WTC11 (cell line): ENCODE data around the gene ABCD2. TPM values are rescaled to one million over a fixed set of nuclear protein-coding genes. Genes with fewer than 3 reads are reported as not detected.

Experiments
- ATAC-seq: fragments of 200-7000 bp; cut with Tn5 transposase; 2 replicates; pipeline ENCODE4 v1.10.0; 2021; ENCODE audit warnings: mild to moderate bottlenecking, moderate library complexity
- CTCF ChIA-PET: fragments of 300-600 bp; sonication (Branson Sonifier 250); formaldehyde crosslinking; loops from one replicate; lab custom pipeline; 2021; ENCODE audit warnings: antibody characterized with exemption; lab: Charles Lee
- POLR2A ChIA-PET: fragments of 350-600 bp; sonication (Branson Sonifier 250); formaldehyde crosslinking; loops from one replicate; lab custom pipeline; 2021; ENCODE audit warnings: antibody characterized with exemption; lab: Charles Lee
- DNase-seq: peaks from one replicate; pipeline ENCODE4 v3.0.0; 2021; ENCODE audit warnings: low spot score
- H3K27ac Mint-ChIP-seq: 2 replicates; pipeline ENCODE4 v1.8.0; 2021; ENCODE audit warnings: mixed read lengths
- H3K27me3 Mint-ChIP-seq: 2 replicates; pipeline ENCODE4 v1.8.0; 2021; ENCODE audit warnings: low read depth, mild to moderate bottlenecking, moderate library complexity, mixed read lengths
- H3K36me3 Mint-ChIP-seq: 2 replicates; pipeline ENCODE4 v1.8.0; 2021; ENCODE audit warnings: mixed read lengths
- H3K4me1 Mint-ChIP-seq: 2 replicates; pipeline ENCODE4 v1.8.0; 2022; ENCODE audit warnings: mixed read lengths
- H3K4me3 Mint-ChIP-seq: 2 replicates; pipeline ENCODE4 v1.8.0; 2021; ENCODE audit warnings: mild to moderate bottlenecking, moderate library complexity, mixed read lengths
- H3K9me3 Mint-ChIP-seq: 2 replicates; pipeline ENCODE4 v1.8.0; 2021; ENCODE audit warnings: mixed read lengths
- ARID4B ChIP-seq: sonication (generic); formaldehyde crosslinking; IDR thresholded peaks from 2 replicates; pipeline ENCODE4 v1.8.0; 2023; ENCODE audit warnings: missing genetic modification reagents, mild to moderate bottlenecking, borderline replicate concordance
- CBFB ChIP-seq: sonication (generic); formaldehyde crosslinking; IDR thresholded peaks from 2 replicates; pipeline ENCODE4 v1.8.1; 2022; ENCODE audit warnings: mild to moderate bottlenecking, low read depth, missing genetic modification reagents
- CREM ChIP-seq: sonication (generic); formaldehyde crosslinking; IDR thresholded peaks from 2 replicates; pipeline ENCODE4 v1.8.1; 2022; ENCODE audit warnings: mild to moderate bottlenecking, missing genetic modification reagents, moderate library complexity
- ELF4 ChIP-seq: sonication (generic); formaldehyde crosslinking; IDR thresholded peaks from 2 replicates; pipeline ENCODE4 v1.8.1; 2022; ENCODE audit warnings: low read depth, mild to moderate bottlenecking, moderate library complexity, missing genetic modification reagents
- FOXJ3 ChIP-seq: sonication (generic); formaldehyde crosslinking; IDR thresholded peaks from 2 replicates; pipeline ENCODE4 v1.9.0; 2021; ENCODE audit warnings: missing genetic modification reagents, mild to moderate bottlenecking, borderline replicate concordance
- GABPB1 ChIP-seq: sonication (generic); formaldehyde crosslinking; IDR thresholded peaks from 2 replicates; pipeline ENCODE4 v1.8.1; 2023; ENCODE audit warnings: mild to moderate bottlenecking, missing genetic modification reagents
- NR2C2 ChIP-seq: sonication (generic); formaldehyde crosslinking; IDR thresholded peaks from 2 replicates; pipeline ENCODE4 v1.8.0; 2022; ENCODE audit warnings: mild to moderate bottlenecking, missing genetic modification reagents
- PRDM15 ChIP-seq: sonication (generic); formaldehyde crosslinking; IDR thresholded peaks from 2 replicates; pipeline ENCODE4 v1.8.0; 2022; ENCODE audit warnings: missing genetic modification reagents
- SMAD3 ChIP-seq: sonication (generic); formaldehyde crosslinking; IDR thresholded peaks from 2 replicates; pipeline ENCODE4 v1.8.0; 2022; ENCODE audit warnings: missing genetic modification reagents, mild to moderate bottlenecking, borderline replicate concordance
- TP53 ChIP-seq: sonication (generic); formaldehyde crosslinking; IDR thresholded peaks from 2 replicates; pipeline ENCODE4 v1.8.1; 2023; ENCODE audit warnings: mild to moderate bottlenecking, missing genetic modification reagents
- ZNF219 ChIP-seq: sonication (generic); formaldehyde crosslinking; IDR thresholded peaks from 2 replicates; pipeline ENCODE4 v1.8.0; 2023; ENCODE audit warnings: missing genetic modification reagents, mild to moderate bottlenecking, borderline replicate concordance
- ZNF416 ChIP-seq: fragments of 250-450 bp; sonication (Bioruptor Pico); IDR thresholded peaks from 2 replicates; pipeline ENCODE4 v1.9.0; 2021; ENCODE audit warnings: mild to moderate bottlenecking, inconsistent platforms
- ZNF423 ChIP-seq: fragments of 250-450 bp; sonication (Bioruptor Pico); IDR thresholded peaks from 2 replicates; pipeline ENCODE4 v2.1.2; 2022; ENCODE audit warnings: mild to moderate bottlenecking, moderate library complexity
- ZNF671 ChIP-seq: fragments of 250-450 bp; sonication (Bioruptor Pico); IDR thresholded peaks from 2 replicates; pipeline ENCODE4 v1.8.0; 2021; ENCODE audit warnings: mild to moderate bottlenecking
- total RNA-seq: library from RNA; stranded (reverse); gene quantifications from 3 replicates; pipeline ENCODE4 v1.2.3, GENCODE V29; 2021
- TF ChIP-seq, protein P1 (sequence below): sonication (generic); formaldehyde crosslinking; IDR thresholded peaks from 2 replicates; pipeline ENCODE4 v1.8.0; 2022; ENCODE audit warnings: mild to moderate bottlenecking, missing genetic modification reagents
- TF ChIP-seq, protein P2 (sequence below): sonication (generic); formaldehyde crosslinking; IDR thresholded peaks from 2 replicates; pipeline ENCODE4 v1.8.0; 2023; ENCODE audit warnings: mild to moderate bottlenecking, missing genetic modification reagents
- TF ChIP-seq, protein P3 (sequence below): fragments of 250-450 bp; sonication (Bioruptor Pico); IDR thresholded peaks from 2 replicates; pipeline ENCODE4 v1.9.0; 2021; ENCODE audit warnings: mild to moderate bottlenecking

ABCD2 gene
- total RNA-seq, 1 experiment from 2014 or later: not detected

- TF ChIP-seq PRDM15 (CRISPR knock-in tag) (no peak), ELF4 (CRISPR knock-in tag) (no peak)
- TF ChIP-seq, protein P1, sequence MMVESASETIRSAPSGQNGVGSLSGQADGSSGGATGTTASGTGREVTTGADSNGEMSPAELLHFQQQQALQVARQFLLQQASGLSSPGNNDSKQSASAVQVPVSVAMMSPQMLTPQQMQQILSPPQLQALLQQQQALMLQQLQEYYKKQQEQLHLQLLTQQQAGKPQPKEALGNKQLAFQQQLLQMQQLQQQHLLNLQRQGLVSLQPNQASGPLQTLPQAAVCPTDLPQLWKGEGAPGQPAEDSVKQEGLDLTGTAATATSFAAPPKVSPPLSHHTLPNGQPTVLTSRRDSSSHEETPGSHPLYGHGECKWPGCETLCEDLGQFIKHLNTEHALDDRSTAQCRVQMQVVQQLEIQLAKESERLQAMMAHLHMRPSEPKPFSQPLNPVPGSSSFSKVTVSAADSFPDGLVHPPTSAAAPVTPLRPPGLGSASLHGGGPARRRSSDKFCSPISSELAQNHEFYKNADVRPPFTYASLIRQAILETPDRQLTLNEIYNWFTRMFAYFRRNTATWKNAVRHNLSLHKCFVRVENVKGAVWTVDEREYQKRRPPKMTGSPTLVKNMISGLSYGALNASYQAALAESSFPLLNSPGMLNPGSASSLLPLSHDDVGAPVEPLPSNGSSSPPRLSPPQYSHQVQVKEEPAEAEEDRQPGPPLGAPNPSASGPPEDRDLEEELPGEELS (CRISPR knock-in tag): no peak
- TF ChIP-seq, all 79 proteins: peak for 0
Observed at GRCh38 chr12:39638840-39639239, 19.2 kb upstream of the ABCD2 start (continued).

- no peak overlapping the region for H3K27ac Mint-ChIP-seq
- H3K4me3 Mint-ChIP-seq: no peak overlapping the region
- no peak for ATAC-seq
- no peaks in the 10 kb centered on the region for H3K9me3 Mint-ChIP-seq
- H3K27me3 Mint-ChIP-seq: no peaks in the 10 kb centered on the region
- no peaks in the 10 kb centered on the region for H3K36me3 Mint-ChIP-seq
- POLR2A ChIA-PET: no interaction called here
- TF ChIP-seq, protein P2, sequence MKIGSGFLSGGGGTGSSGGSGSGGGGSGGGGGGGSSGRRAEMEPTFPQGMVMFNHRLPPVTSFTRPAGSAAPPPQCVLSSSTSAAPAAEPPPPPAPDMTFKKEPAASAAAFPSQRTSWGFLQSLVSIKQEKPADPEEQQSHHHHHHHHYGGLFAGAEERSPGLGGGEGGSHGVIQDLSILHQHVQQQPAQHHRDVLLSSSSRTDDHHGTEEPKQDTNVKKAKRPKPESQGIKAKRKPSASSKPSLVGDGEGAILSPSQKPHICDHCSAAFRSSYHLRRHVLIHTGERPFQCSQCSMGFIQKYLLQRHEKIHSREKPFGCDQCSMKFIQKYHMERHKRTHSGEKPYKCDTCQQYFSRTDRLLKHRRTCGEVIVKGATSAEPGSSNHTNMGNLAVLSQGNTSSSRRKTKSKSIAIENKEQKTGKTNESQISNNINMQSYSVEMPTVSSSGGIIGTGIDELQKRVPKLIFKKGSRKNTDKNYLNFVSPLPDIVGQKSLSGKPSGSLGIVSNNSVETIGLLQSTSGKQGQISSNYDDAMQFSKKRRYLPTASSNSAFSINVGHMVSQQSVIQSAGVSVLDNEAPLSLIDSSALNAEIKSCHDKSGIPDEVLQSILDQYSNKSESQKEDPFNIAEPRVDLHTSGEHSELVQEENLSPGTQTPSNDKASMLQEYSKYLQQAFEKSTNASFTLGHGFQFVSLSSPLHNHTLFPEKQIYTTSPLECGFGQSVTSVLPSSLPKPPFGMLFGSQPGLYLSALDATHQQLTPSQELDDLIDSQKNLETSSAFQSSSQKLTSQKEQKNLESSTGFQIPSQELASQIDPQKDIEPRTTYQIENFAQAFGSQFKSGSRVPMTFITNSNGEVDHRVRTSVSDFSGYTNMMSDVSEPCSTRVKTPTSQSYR (CRISPR knock-in tag): no peak
- TF ChIP-seq TP53 (no peak), ZNF219 (CRISPR knock-in tag) (no peak), CBFB (CRISPR knock-in tag) (no peak), SMAD3 (CRISPR knock-in tag) (no peak), GABPB1 (no peak), ZNF671 (no peak), ARID4B (CRISPR knock-in tag) (no peak), ZNF416 (CRISPR knock-in tag) (no peak), NR2C2 (no peak), CREM (CRISPR knock-in tag) (no peak), FOXJ3 (CRISPR knock-in tag) (no peak), ZNF423 (CRISPR knock-in tag) (no peak)
- TF ChIP-seq, protein P3, sequence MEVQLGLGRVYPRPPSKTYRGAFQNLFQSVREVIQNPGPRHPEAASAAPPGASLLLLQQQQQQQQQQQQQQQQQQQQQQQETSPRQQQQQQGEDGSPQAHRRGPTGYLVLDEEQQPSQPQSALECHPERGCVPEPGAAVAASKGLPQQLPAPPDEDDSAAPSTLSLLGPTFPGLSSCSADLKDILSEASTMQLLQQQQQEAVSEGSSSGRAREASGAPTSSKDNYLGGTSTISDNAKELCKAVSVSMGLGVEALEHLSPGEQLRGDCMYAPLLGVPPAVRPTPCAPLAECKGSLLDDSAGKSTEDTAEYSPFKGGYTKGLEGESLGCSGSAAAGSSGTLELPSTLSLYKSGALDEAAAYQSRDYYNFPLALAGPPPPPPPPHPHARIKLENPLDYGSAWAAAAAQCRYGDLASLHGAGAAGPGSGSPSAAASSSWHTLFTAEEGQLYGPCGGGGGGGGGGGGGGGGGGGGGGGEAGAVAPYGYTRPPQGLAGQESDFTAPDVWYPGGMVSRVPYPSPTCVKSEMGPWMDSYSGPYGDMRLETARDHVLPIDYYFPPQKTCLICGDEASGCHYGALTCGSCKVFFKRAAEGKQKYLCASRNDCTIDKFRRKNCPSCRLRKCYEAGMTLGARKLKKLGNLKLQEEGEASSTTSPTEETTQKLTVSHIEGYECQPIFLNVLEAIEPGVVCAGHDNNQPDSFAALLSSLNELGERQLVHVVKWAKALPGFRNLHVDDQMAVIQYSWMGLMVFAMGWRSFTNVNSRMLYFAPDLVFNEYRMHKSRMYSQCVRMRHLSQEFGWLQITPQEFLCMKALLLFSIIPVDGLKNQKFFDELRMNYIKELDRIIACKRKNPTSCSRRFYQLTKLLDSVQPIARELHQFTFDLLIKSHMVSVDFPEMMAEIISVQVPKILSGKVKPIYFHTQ (CRISPR knock-in tag): no peak
- CTCF ChIA-PET: interaction anchor here (1.0 kb wide), 1 partner anchor 12 kb away, joined by 3 read pairs; a partner anchor contains a TSS
- H3K4me1 Mint-ChIP-seq: no peaks in the 10 kb centered on the region
- DNase-seq: no peak
Observed at GRCh38 chr12:39638178-39638577, 18.6 kb upstream of the ABCD2 start.
